ENCODE data around the gene C1QBP.

- TF ChIP-seq POLR2A (IDR thresholded peaks at IDR 0.05) (no peak), CTCF (IDR thresholded peaks at IDR 0.05) (no peak)
Measured at GRCh38 chr17:5416901-5417300, 22.1 kb downstream of the C1QBP start.

Measured in esophagus squamous epithelium (tissue), 4 donors.